HTERT RPE-1 (cell line): Measurements from ENCODE around the gene ATP5ME.
"Not testable (repeated sequence)": the region's sequence is repeated elsewhere in the genome, so short reads cannot be mapped to it uniquely, and the experiment has no call there.

ENCODE experiments used
- in situ Hi-C: fragments of 300-500 bp; cut with MboI; formaldehyde crosslinking; loops from 4 replicates; pipeline ENCODE4 v1.14.3; 2020; ENCODE audit warnings: low sequenced_read_pairs

The ATP5ME gene

DNA sequence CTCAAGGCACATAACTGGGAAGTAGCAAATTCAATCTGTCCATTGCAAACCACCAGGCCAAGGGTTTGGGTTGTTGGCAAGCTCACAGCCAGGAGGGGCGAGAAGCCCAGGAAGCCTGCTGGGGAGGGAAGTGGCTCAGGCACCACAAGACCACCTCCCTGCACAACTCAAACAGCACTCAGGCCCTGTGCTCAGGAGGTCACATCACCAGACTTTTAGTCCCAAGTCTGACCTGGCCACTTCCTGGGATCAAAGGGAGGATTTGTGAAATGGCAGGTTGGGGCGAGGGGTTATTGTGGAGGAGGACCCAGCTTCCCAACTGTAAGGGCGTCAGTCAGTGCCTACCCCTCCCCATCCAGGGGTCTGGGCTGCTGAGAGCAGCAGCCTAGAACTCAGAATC is 2.3 kb downstream of the ATP5ME start:
- in situ Hi-C loops = no loop called here

DNA sequence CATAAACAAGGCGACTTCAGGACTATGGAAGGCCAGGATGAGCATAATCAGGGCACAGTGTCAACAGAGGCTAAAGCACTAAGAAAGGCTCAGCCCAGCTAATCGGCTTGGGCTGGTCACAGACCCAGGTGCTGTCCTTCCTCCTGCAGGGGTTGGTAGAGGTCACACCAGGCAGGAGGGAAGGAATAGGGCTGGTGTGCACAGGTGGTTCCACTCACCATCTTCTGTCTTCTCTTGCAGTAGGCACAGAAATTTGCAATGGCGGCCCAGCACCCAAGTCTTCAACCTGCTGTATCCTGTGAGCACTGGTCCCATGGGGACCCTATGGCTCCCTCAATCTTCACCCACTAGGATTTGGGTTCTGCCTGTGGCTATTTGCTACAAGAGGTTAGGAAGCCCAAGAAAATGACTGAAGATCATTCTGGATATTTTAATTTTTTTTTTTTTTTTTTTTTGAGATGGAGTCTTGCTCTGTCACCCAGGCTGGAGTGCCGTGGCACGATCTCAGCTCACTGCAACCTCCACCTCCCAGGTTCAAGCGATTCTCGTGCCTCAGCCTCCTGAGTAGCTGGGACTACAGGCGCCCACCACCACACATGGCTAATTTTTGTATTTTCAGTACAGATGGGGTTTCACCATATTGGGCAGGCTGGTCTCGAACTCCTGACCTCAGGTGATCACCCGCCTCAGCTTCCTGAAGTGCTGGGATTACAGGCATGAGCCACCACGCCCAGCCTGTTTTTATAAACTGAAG is 4.1 kb downstream of the ATP5ME start:
- in situ Hi-C loops = not testable (repeated sequence)

DNA sequence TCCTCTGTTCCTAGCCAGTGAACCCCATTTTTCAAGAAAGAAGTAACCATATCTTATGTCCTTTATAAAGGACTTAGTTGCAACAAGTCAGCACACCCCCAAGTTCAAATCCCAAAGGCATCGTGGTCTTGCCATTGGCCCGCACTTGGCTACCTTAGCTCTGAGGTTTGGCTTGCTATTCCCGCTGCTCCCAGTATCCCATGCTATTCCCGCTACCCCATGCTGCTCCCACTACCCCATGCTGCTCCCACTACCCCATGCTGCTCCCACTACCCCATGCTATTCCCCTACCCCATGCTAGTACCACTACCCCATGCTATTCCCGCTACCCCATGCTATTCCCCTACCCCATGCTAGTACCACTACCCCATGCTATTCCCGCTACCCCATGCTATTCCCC is 5.9 kb downstream of the ATP5ME start:
- in situ Hi-C loops = not testable (repeated sequence)

- in situ Hi-C loops = no loop called here
Measured at GRCh38 chr4:667545-667925, 6.5 kb downstream of the ATP5ME start.

DNA sequence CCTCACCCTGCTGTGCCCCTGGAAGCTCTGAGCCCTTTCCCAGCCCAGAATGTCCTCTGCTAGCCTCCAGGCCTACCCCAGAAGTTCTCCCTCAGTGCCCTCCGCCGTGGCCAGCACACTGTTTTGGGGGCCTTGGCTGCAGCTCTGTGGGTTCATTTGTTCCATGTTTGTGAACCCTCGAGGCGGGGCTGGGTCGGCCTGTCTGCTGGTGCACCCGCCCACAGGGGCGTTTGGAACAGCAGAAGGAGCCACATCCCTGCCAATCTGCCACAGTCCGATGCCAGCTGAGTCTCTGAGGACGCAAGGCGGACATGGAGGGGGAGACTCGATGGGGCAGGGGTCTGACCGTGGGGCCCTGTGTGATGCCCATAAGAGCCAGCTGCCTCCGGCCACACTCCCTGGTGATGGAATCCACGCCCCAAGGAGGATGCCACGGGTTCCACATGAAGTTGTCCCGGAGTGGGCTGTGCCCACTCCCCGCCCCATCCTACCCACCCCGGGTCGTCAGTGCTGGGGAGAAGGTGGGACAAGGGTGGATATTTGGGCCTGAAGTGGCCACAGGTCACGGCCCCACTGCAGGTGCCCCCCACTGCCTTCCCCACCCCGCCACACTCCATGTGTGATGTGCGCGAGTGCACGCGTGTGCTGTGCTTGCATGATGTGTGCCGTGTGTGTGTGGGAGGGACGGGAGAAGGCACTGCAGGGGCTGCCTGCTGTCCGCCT is 7.1 kb downstream of the ATP5ME start:
- in situ Hi-C loops = no loop called here

- in situ Hi-C loops = no loop called here
Measured at GRCh38 chr4:666436-666810, 7.7 kb downstream of the ATP5ME start.

DNA sequence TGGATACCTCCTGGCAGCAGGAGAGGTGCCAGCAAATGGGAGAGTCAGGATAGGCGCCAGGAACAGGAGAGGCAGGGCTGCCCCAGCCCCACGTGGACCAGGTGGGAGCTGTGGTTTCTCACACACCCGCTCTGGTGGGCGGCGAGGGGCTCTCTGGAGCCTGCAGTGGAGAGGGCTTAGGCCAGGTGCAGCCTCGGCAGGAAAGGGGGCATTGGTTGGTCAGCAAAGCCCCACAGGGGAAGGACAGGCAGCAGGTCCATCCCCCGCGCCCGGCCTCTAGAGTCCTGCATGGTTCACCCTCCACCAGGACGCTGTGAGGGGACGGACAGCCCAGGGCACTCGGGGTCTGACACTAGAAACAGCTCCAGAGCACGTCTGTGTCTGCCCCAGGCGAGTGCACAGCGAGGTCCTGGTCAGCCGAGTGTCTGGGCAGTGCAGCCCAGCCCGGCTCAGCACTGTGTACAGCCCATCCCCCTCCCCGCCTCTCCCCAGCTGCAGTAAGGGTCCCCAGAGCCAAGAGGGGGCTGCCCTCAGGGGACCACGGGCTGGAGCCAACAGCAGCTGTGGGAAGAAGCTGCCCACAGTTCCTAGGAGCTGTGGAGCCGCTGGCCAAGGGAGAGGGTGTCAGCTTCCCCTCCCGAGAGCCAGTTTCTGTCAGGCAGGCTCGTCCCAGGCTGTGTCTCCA is 8.2 kb downstream of the ATP5ME start:
- in situ Hi-C loops = no loop called here

DNA sequence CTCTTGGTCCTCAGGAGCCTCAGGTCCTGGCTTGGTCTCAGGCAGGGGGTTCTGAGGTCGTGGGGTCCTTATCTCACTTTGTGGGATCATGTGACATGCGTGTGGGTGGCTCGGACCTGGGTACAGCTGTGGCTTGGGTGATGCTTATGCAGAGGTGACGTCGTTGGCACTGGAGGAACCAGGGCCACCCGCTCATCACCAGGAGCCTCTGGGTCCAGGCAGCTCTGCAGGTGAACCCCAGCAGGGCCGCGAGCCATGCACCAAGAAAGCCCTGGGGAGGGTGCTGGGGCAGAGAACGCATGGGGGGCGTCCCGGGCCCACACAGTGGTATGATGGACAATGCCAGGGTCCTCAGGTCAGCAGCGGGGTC is 8.7 kb downstream of the ATP5ME start:
- in situ Hi-C loops = no loop called here

DNA sequence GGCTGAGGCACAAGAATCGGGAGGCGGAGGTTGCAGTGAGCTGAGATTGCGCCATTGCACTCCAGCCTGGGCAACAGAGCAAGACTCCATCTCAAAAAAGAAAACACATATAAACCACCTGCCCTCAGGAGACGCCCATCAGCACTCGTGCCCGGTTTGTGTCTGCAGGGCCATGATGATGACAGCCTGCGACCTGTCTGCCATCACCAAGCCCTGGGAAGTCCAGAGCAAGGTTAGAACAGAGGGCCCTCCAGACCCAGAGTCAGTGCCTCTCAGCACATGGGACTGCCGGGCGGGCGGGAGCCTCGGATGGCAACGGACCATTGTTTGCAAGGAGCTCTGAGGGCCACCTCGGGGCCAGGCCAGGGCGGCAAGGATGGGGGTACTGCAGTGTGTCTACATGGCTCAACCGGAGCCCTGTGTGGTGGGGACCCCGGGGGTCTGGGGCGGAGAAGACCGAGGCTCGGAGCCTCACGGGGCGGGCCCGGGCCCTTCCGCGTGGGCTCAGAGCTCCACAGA is 9.3 kb downstream of the ATP5ME start:
- in situ Hi-C loops = no loop called here

DNA sequence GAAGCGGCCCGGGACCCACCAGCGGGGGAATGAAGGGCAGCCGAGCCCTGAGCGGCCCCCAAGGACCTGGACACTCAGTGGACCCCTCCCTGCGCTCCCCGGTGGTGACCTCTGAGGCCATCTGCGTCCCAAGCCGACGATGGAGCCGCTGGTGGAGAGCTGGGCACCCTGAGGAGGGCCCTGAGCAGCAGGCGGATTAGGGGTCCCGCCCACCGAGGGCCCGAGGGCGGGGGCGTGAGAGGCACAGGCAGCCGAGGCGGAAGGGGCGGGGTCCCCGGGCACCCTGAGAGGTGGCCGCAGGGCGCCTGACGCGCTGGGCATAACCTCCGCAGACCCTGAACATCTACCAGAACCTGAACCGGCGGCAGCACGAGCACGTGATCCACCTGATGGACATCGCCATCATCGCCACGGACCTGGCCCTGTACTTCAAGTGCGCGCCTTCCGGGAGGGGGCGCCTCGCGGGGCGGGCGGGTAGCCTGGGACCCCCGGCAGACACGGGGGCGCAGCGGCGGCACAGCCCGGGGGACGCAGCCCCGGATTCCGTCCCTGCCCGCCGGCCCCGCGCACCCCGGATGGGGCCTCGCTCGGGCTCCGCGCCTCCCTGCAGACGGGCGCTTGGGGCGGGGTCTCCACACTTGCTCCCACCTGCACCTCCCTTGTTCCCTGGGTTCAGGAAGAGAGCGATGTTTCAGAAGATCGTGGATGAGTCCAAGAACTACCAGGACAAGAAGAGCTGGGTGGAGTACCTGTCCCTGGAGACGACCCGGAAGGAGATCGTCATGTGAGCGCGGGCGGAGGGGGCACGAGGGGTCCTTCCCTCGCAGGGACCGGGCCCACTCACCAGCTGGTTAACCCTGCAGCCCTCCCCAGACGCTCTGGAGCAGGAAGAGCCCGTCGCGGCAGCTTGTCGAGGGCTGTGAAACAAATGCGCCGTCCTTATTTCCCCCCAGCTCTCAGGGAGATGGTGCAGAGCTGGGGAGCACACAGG is 10.3 kb downstream of the ATP5ME start:
- in situ Hi-C loops = no loop called here

GRCh38 chr4:663046-663437 is 11.0 kb downstream of the ATP5ME start:
- in situ Hi-C loops = no loop called here

- in situ Hi-C loops = no loop called here
Measured at GRCh38 chr4:661881-662761, 12.0 kb downstream of the ATP5ME start.

DNA sequence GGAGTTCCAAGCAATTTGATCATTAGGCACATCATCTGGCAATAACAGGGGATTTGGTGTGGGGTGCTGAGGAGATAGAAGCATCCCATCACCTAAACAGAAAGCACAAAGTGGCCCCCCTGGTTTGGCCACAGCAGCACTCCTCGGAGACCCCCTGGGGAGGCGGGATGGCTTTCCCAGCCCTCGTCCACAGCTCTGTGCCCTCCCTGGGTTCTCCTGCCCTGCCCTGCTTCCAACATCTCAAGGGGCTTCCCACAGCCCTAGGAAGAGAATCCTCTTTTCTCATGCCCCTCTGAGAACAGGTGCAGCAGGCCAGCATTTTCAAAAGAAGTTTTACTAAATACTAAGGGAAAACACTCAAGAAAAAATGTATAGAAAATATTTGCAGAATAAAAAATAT is 12.8 kb downstream of the ATP5ME start:
- in situ Hi-C loops = no loop called here

GRCh38 chr4:660401-660800 is 13.7 kb downstream of the ATP5ME start:
- in situ Hi-C loops = no loop called here

DNA sequence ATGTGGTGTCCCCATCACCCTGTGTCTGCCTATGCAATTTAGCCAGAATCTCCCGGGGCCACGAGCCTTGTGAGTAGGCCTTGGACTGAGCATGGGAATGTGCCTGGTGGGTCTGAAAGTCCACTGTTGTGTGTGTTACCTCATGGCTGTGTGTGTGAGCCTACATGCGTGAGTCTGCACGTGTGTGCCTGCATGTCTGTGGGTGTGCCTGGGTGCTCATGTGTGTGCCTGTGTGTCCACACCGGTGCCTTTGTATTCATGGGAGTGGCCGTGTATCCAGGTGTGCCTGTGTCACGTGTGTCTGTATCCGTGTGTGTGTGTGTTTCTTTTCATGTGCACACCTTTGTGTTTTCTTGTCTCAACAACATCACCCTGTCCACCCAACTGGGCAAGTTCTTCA is 14.2 kb downstream of the ATP5ME start:
- in situ Hi-C loops = no loop called here

DNA sequence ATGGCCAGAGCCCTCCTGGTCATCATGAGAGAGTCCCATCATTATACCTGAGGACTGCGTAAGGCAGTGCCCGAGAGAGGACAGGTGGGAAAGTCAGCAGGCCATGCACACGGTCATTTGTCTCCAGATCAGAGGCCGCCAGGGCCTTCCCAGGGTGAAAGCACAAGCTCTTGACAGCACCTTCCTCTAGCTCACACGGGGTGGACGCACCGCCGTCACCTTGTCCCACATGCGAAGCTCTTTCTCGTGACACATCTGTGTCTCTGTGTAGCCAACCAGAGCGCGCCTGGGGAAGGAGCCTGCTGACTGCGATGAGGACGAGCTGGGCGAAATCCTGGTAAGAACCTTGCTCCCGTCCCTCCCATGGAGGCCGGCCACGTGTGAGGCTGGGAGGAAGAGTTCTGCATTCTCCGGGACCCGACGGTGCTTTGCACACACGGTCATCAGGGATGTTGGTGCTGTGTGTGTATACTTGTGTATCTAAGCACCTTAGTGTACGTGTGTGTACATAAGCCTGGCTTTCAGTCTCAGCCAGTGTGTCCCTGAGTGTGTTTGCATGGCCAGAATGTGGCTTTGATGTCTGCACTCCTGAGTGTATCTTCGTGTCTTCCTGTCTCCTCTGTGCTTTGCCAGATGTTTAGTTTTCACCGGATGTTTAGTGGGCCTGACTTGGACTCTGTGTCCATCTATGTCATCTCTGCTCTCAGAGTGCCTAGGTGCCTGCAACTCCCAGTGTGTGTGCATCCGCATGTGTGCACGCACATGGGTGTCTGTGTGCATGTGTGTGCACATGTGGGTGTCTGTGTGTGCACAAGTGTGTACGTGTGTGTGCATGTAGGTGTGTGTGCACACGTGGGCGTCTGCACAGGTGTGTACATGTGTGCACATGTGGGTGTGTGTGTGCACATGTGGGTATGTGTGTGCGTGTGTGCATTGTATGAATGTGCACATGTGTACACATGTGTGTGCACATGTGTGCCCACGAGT is 15.1 kb downstream of the ATP5ME start:
- in situ Hi-C loops = no loop called here

DNA sequence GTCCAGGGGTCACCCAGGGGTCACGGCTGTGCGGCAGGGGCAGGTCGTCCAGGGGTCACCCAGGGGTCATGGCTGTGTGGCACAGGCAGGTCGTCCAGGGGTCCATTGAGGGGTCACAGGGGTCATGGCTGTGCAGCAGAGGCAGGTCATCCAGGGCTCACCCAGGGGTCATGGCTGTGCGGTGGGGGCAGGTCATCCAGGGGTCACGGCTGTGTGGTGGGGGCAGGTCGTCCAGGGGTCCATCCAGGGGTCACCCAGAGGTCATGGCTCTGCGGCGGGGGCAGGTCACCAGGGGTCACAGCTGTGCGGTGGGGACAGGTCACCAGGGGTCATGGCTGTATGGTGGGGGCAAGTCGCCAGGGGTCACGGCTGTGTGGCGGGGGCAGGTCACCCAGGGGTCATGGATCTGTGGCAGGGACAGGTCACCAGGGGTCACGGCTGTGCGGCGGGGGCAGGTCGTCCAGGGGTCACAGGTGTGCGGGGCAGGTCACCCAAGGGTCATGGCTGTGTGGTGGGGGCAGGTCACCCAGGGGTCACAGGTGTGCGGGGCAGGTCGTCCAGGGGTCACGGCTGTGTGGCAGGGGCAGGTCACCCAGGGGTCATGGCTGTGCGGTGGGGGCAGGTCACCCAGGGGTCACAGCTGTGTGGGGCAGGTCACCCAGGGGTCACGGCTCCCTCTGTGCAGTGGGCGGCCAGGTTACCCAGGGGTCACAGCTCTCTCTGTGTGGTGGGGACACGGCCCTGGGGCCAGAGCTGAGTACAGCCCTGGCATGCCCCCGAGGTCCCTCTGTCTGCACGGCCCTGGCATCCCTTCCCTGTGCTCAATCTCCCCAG is 16.0 kb downstream of the ATP5ME start:
- in situ Hi-C loops = no loop called here
